Keratinocyte (primary cell): ENCODE measurements around the gene MZT2B.
"Not testable (repeated sequence)": the region's sequence is repeated elsewhere in the genome, so short reads cannot be mapped to it uniquely, and the experiment has no call there.

Experiments
- EZH2 ChIP-seq: IDR thresholded peaks from one replicate; pipeline ENCODE4 v1.6.1; 2012; ENCODE audit warnings: inconsistent platforms, mild to moderate bottlenecking, low read length, moderate library complexity
- TF ChIP-seq, protein P1 (sequence below), 3 experiments: IDR thresholded peaks in 1 of 3; conservative IDR thresholded peaks in 1 of 3; optimal IDR thresholded peaks in 1 of 3; 2 replicates in 2 of 3; 3 replicates in 1 of 3; pipeline versions ENCODE3 to v1.5.1; 2011; ENCODE audit warnings: low read length in 3 of 3, mild to moderate bottlenecking in 3 of 3, moderate library complexity in 2 of 3, control low read depth in 1 of 3, inconsistent platforms in 1 of 3; ENCODE audit not compliant: insufficient read depth in 2 of 3; ENCODE audit errors: extremely low read depth in 1 of 3

DNA sequence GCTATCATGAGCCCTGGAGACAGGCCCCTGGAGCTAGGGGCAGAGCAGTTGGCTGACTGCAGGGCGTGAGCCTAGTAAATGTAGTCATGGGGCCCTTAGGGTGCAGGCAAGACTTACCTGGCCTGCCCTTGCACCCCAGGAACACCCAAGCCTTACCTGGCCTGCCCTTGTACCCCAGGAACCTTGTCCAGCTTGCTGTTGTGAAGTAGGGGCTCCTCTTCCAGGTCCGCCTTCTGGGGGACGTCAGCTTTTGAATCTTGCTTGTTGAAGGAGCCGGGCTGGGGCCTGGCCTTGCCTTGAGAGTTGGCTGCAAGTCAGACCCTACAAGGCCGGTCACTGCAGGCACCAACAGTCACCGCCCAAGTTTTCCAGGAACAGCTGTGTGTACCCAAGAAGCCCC lies 41.1 kb upstream of the MZT2B start:
- TF ChIP-seq, protein P1, sequence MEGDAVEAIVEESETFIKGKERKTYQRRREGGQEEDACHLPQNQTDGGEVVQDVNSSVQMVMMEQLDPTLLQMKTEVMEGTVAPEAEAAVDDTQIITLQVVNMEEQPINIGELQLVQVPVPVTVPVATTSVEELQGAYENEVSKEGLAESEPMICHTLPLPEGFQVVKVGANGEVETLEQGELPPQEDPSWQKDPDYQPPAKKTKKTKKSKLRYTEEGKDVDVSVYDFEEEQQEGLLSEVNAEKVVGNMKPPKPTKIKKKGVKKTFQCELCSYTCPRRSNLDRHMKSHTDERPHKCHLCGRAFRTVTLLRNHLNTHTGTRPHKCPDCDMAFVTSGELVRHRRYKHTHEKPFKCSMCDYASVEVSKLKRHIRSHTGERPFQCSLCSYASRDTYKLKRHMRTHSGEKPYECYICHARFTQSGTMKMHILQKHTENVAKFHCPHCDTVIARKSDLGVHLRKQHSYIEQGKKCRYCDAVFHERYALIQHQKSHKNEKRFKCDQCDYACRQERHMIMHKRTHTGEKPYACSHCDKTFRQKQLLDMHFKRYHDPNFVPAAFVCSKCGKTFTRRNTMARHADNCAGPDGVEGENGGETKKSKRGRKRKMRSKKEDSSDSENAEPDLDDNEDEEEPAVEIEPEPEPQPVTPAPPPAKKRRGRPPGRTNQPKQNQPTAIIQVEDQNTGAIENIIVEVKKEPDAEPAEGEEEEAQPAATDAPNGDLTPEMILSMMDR (optimal IDR thresholded peaks at IDR 0.05 in 1 of 3, IDR thresholded peaks at IDR 0.05 in 1 of 3, conservative IDR thresholded peaks at IDR 0.05 in 1 of 3; ENCODE audit: extremely low read depth in 1 of 3, insufficient read depth in 2 of 3, low read length in 3 of 3), result not testable (repeated sequence)
- TF ChIP-seq EZH2, result not testable (repeated sequence)
